Choroid plexus epithelial cell (primary cell): ENCODE results near the gene FLACC1.

Source experiments
- DNase-seq: peaks from one replicate; pipeline ENCODE4 v3.0.0-alpha.2; 2010; ENCODE audit warnings: low read depth
- H3K4me3 ChIP-seq: 2 replicates; pipeline ENCODE4 v1.5.1; 2011; ENCODE audit warnings: low read depth, mild to moderate bottlenecking, control low read depth, low read length, moderate library complexity
- CTCF ChIP-seq: conservative IDR thresholded peaks from 2 replicates; pipeline ENCODE4 v1.5.1; 2011; ENCODE audit warnings: low read depth, mild to moderate bottlenecking, control low read depth, inconsistent platforms, low read length, moderate library complexity

FLACC1 gene

GRCh38 chr2:201279079-201279478 lies 78.1 kb downstream of the FLACC1 start:
- DNase-seq = no peak
- TF ChIP-seq CTCF = no peak

GRCh38 chr2:201276511-201276910 lies 80.6 kb downstream of the FLACC1 start:
- TF ChIP-seq CTCF = no peak
- no peak for DNase-seq
- H3K4me3 ChIP-seq = no peak overlapping the region

More at GRCh38 chr2:201279079-201279478, 78.1 kb downstream of the FLACC1 start:
- H3K4me3 ChIP-seq = no peak overlapping the region

DNA sequence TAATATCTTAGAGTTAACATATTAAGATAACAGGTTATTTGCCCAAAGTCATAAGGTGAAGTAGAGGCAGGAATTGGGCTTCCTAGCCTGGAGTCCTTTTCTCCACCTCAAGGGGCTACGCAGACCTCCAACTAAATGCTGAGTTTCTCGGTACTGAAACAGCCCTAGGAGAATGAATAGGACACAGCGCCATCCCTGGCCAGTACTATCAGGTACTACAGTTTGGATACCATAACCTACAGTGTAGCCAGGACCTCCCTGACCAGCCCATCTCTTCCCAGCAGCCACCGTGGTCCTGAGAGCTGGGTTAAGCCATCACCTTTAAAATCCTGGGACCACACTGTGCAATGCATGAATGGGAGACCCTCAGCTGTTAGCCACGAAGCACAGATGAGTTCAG lies 81.2 kb downstream of the FLACC1 start:
- DNase-seq = no peak
- peak; percentile 9 for TF ChIP-seq CTCF
- H3K4me3 ChIP-seq = no peak overlapping the region

GRCh38 chr2:201275069-201275468 lies 82.1 kb downstream of the FLACC1 start:
- no peak for DNase-seq
- no peak for TF ChIP-seq CTCF
- no peak overlapping the region for H3K4me3 ChIP-seq

- no peak for DNase-seq
- TF ChIP-seq CTCF = no peak
- H3K4me3 ChIP-seq = no peak overlapping the region
These were observed 83.7 kb downstream of the FLACC1 start for GRCh38 chr2:201273330-201273983.

DNA sequence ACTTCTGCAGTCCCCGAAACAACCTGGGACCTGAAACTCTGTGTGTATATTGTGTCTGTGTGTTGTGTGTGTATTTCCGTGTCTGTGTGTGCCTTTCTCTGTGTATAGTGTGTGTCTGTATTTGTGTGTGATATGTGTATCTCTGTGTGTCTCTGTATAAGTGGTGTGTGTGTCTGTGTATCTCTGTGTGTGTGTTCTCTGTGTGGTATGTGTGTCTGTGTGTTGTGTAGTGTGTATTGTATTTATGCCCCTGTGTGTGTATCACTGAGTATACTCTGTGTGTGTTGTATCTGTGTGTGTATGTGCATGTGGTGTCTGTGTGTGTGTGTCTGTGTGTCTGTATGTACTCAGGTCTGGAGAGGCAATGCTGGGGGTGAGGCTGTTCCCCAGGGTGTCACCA lies 85.2 kb downstream of the FLACC1 start:
- no peak overlapping the region for H3K4me3 ChIP-seq
- TF ChIP-seq CTCF = no peak
- no peak for DNase-seq

GRCh38 chr2:201270293-201271001 lies 86.7 kb downstream of the FLACC1 start:
- TF ChIP-seq CTCF = peak; percentile 23
- DNase-seq = no peak
- no peak overlapping the region for H3K4me3 ChIP-seq
